GM18909 (cell line): ENCODE data around the gene PDZRN4.
"Not testable (repeated sequence)": the region's sequence is repeated elsewhere in the genome, so short reads cannot be mapped to it uniquely, and the experiment has no call there.

Experiments used
- ATAC-seq: cut with Tn5 transposase; IDR thresholded peaks from one replicate; pipeline ENCODE4 v1.9.1; 2021; ENCODE audit warnings: mild to moderate bottlenecking; ENCODE audit not compliant: unreplicated experiment, poor library complexity

Gene PDZRN4

GRCh38 chr12:41213107-41213506 lies 25.0 kb downstream of the PDZRN4 start:
- no peak for ATAC-seq

GRCh38 chr12:41213648-41214047 lies 25.5 kb downstream of the PDZRN4 start:
- no peak for ATAC-seq

- ATAC-seq, result no peak
Measured at GRCh38 chr12:41217727-41218126, 29.6 kb downstream of the PDZRN4 start.

- no peak for ATAC-seq
Measured at GRCh38 chr12:41220931-41221330, 32.8 kb downstream of the PDZRN4 start.

GRCh38 chr12:41221491-41221890 lies 33.4 kb downstream of the PDZRN4 start:
- no peak for ATAC-seq

GRCh38 chr12:41223600-41223999 lies 35.5 kb downstream of the PDZRN4 start:
- ATAC-seq, result no peak

GRCh38 chr12:41224066-41224465 lies 35.9 kb downstream of the PDZRN4 start:
- no peak for ATAC-seq

GRCh38 chr12:41225179-41225578 lies 37.1 kb downstream of the PDZRN4 start:
- no peak for ATAC-seq

GRCh38 chr12:41228066-41228820 lies 40.1 kb downstream of the PDZRN4 start:
- ATAC-seq, result no peak

GRCh38 chr12:41230756-41231155 lies 42.6 kb downstream of the PDZRN4 start:
- ATAC-seq, result no peak

GRCh38 chr12:41234692-41235091 lies 46.6 kb downstream of the PDZRN4 start:
- no peak for ATAC-seq

GRCh38 chr12:41242603-41243002 lies 54.5 kb downstream of the PDZRN4 start:
- no peak for ATAC-seq

- ATAC-seq, result no peak
Measured at GRCh38 chr12:41248391-41248790, 60.3 kb downstream of the PDZRN4 start.

- no peak for ATAC-seq
Measured at GRCh38 chr12:41250748-41251147, 62.6 kb downstream of the PDZRN4 start.

GRCh38 chr12:41254004-41254914 lies 66.1 kb downstream of the PDZRN4 start:
- ATAC-seq, result no peak

GRCh38 chr12:41263196-41263595 lies 75.1 kb downstream of the PDZRN4 start:
- not testable (repeated sequence) for ATAC-seq

- no peak for ATAC-seq
Measured at GRCh38 chr12:41264281-41264680, 76.2 kb downstream of the PDZRN4 start.

GRCh38 chr12:41269056-41269455 lies 80.9 kb downstream of the PDZRN4 start:
- ATAC-seq, result no peak

GRCh38 chr12:41271489-41271888 lies 83.4 kb downstream of the PDZRN4 start:
- ATAC-seq, result no peak

- ATAC-seq, result no peak
Measured at GRCh38 chr12:41274643-41275042, 86.5 kb downstream of the PDZRN4 start.
